Endodermal cell (in vitro differentiated cells): ENCODE data around the gene NBAS. TPM values are rescaled to one million over a fixed set of nuclear protein-coding genes. Genes with fewer than 3 reads are reported as not detected.
"Not testable (repeated sequence)": the region's sequence is repeated elsewhere in the genome, so short reads cannot be mapped to it uniquely, and the experiment has no call there.

Source experiments
- DNase-seq: peaks from one replicate; pipeline ENCODE4 v3.0.0-alpha.2; 2017
- H3K27ac ChIP-seq: 2 replicates; pipeline ENCODE4 v1.5.1; 2013; ENCODE audit warnings: mild to moderate bottlenecking, low read depth, low read length, moderate library complexity
- H3K27me3 ChIP-seq: 2 replicates; pipeline ENCODE4 v1.6.1; 2013; ENCODE audit warnings: mild to moderate bottlenecking, low read length, moderate library complexity; ENCODE audit not compliant: insufficient read depth, control insufficient read depth, poor library complexity, severe bottlenecking
- H3K36me3 ChIP-seq: 2 replicates; pipeline ENCODE4 v1.7.0; 2013; ENCODE audit warnings: mild to moderate bottlenecking, low read length, moderate library complexity; ENCODE audit not compliant: control insufficient read depth, insufficient read depth
- H3K4me1 ChIP-seq: one replicate; pipeline ENCODE4 v1.7.0; 2013; ENCODE audit warnings: low read length; ENCODE audit not compliant: control insufficient read depth, insufficient read depth
- H3K4me3 ChIP-seq: 2 replicates; pipeline ENCODE4 v1.5.1; 2013; ENCODE audit warnings: mild to moderate bottlenecking, low read length, moderate library complexity
- H3K9ac ChIP-seq: 2 replicates; pipeline ENCODE4 v1.6.1; 2013; ENCODE audit warnings: mild to moderate bottlenecking, low read length, moderate library complexity; ENCODE audit not compliant: poor library complexity, severe bottlenecking; ENCODE audit errors: extremely low read depth
- H3K9me3 ChIP-seq: 2 replicates; pipeline ENCODE4 v1.6.1; 2013; ENCODE audit warnings: mild to moderate bottlenecking, low read length, moderate library complexity; ENCODE audit not compliant: control insufficient read depth
- H3K27ac Mint-ChIP-seq: 2 replicates; pipeline ENCODE4 v1.8.0; 2020; ENCODE audit warnings: mixed read lengths
- H3K27me3 Mint-ChIP-seq: 2 replicates; pipeline ENCODE4 v1.8.0; 2021; ENCODE audit warnings: mild to moderate bottlenecking, mixed read lengths; ENCODE audit not compliant: insufficient read depth
- H3K36me3 Mint-ChIP-seq: 2 replicates; pipeline ENCODE4 v1.8.0; 2020; ENCODE audit warnings: low read depth, mixed read lengths
- H3K4me1 Mint-ChIP-seq: 2 replicates; pipeline ENCODE4 v1.8.0; 2020; ENCODE audit warnings: mixed read lengths
- H3K4me3 Mint-ChIP-seq: 2 replicates; pipeline ENCODE4 v1.8.0; 2020; ENCODE audit warnings: mild to moderate bottlenecking, moderate library complexity, mixed read lengths
- H3K9me3 Mint-ChIP-seq: 2 replicates; pipeline ENCODE4 v1.8.0; 2020; ENCODE audit warnings: mild to moderate bottlenecking, mixed read lengths
- WGBS, 2 experiments: methylation state at CpG; one replicate each; pipeline versions ENCODE4 v1.1.5 to v1.1.7; 2013; ENCODE audit warnings: missing lambda C conversion rate in 2 of 2, mixed read lengths in 1 of 2; ENCODE audit not compliant: insufficient coverage in 1 of 2, insufficient read length in 1 of 2; 5-methylcytosine and 5-hydroxymethylcytosine counted together
- total RNA-seq, 2 donors: library from RNA; stranded (reverse); fragmentation: NEBNext Ultra II Directional in 1 of 2; extraction: Animal tissue kit (Norgen Biotek cat#: 25700) in 1 of 2; gene quantifications; 2 replicates in 1 of 2; 3 replicates in 1 of 2; pipeline ENCODE4 v1.2.1, GENCODE V29; 2021
- TF ChIP-seq, protein P1 (sequence below): fragments of 200-600 bp; sonication (generic); conservative IDR thresholded peaks from 2 replicates; pipeline ENCODE4 v1.5.0; 2021; ENCODE audit warnings: antibody characterized with exemption, mild to moderate bottlenecking

Gene NBAS
- total RNA-seq, 2 donors from 2014 or later = 47.4 to 54.7 TPM

DNA sequence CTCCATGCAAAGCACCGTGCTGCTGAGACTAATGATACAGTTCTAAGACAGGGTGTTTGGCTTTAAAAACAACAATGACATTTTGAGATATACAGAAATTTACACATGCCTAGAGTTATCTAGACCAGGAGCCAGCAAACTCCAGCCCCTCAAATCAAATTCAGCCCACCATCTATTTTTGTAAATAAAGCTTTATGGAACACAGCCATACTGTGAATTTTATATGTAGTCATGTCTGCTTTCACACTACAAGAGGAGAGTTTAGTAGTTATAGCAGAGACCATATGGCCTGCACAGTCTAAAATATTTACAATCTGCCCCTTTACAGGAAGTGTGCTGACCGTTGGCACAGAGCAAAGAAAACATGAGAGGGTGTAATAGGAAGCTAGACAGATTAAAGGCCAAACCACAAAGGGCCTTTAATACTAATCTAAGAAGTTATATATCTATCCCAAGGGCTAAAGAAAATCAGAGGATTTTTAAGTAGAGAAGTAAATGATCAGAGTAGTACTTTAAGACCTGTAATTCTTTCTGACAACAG is 39.4 kb downstream of the NBAS start:
- Mint-ChIP-seq H3K9me3 (no peaks in the 10 kb centered on the region), H3K4me3 (no peak overlapping the region), H3K36me3 (peaks cover 22% of the 10 kb centered on the region), H3K4me1 (peaks cover 5% of the 10 kb centered on the region), H3K27ac (no peak overlapping the region), H3K27me3 (no peaks in the 10 kb centered on the region)
- no peak overlapping the region for H3K9ac ChIP-seq
- TF ChIP-seq, protein P1, sequence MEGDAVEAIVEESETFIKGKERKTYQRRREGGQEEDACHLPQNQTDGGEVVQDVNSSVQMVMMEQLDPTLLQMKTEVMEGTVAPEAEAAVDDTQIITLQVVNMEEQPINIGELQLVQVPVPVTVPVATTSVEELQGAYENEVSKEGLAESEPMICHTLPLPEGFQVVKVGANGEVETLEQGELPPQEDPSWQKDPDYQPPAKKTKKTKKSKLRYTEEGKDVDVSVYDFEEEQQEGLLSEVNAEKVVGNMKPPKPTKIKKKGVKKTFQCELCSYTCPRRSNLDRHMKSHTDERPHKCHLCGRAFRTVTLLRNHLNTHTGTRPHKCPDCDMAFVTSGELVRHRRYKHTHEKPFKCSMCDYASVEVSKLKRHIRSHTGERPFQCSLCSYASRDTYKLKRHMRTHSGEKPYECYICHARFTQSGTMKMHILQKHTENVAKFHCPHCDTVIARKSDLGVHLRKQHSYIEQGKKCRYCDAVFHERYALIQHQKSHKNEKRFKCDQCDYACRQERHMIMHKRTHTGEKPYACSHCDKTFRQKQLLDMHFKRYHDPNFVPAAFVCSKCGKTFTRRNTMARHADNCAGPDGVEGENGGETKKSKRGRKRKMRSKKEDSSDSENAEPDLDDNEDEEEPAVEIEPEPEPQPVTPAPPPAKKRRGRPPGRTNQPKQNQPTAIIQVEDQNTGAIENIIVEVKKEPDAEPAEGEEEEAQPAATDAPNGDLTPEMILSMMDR = no peak
- no peaks in the 10 kb centered on the region for H3K4me1 ChIP-seq
- H3K27ac ChIP-seq = no peak overlapping the region
- H3K9me3 ChIP-seq = no peaks in the 10 kb centered on the region
- H3K36me3 ChIP-seq = peaks cover 11% of the 10 kb centered on the region
- no peak for DNase-seq
- no peak overlapping the region for H3K4me3 ChIP-seq
- H3K27me3 ChIP-seq = no peaks in the 10 kb centered on the region
- WGBS, 2 experiments = 92% methylated on average over 2 of the region's 2 CpGs; no CpG with 5 or more reads in 1 of the 2 experiments

DNA sequence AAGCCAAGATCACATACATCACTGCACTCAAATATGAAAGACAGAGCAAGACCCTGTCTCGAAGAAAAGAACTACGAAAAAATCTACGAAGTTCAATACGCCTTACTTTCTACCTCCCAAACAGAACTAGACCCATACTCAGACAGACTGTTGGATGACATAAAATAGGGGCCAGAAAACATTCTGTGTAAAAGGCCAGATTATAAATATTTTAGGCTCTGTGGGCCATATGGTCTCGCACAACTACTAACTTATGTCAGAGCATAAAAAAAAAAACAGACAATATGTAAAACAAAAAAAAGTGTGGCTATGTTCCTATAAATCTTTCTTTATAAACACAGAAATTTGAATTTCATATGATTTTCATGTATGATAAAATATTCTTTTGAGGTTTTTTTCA is 40.8 kb downstream of the NBAS start:
- no peaks in the 10 kb centered on the region for H3K9me3 ChIP-seq
- H3K36me3 Mint-ChIP-seq = peaks cover 21% of the 10 kb centered on the region
- DNase-seq = no peak
- no peaks in the 10 kb centered on the region for H3K4me1 ChIP-seq
- no peak overlapping the region for H3K9ac ChIP-seq
- H3K36me3 ChIP-seq = peaks cover 11% of the 10 kb centered on the region
- no peak overlapping the region for H3K4me3 Mint-ChIP-seq
- TF ChIP-seq, protein P1 = no peak
- WGBS, 2 experiments = 97 to 100% methylated on average over 4 to 5 of the region's 5 CpGs
- H3K9me3 Mint-ChIP-seq = no peaks in the 10 kb centered on the region
- no peak overlapping the region for H3K4me3 ChIP-seq
- H3K27ac Mint-ChIP-seq = no peak overlapping the region
- no peak overlapping the region for H3K27ac ChIP-seq
- no peaks in the 10 kb centered on the region for H3K27me3 ChIP-seq
- H3K4me1 Mint-ChIP-seq = no peaks in the 10 kb centered on the region
- no peaks in the 10 kb centered on the region for H3K27me3 Mint-ChIP-seq

DNA sequence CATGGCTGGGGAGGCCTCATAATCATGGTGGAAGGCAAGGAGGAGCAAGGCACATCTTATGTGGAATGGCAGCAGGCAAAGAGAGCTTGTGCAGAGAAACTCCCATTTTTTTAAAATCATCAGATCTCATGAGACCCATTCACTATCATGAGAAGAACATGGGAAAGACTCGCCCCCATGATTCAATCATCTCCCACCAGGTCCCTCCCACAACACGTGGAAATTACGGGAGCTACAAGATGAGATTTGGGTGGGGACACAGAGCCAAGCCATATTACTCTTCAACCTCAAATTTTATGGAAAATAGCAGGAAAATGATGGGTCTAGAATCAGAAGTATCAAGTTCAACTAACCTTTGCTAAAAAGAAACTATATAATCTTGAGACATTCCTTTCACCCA is 42.4 kb downstream of the NBAS start:
- H3K27me3 Mint-ChIP-seq, H3K9me3 ChIP-seq, H3K27ac Mint-ChIP-seq, H3K4me1 Mint-ChIP-seq, H3K9me3 Mint-ChIP-seq, H3K9ac ChIP-seq, H3K4me3 Mint-ChIP-seq, H3K27ac ChIP-seq, H3K36me3 ChIP-seq, H3K4me3 ChIP-seq, H3K27me3 ChIP-seq, H3K4me1 ChIP-seq, DNase-seq: not testable (repeated sequence)
- H3K36me3 Mint-ChIP-seq = peaks cover 19% of the 10 kb centered on the region
- WGBS, 2 experiments = 98 to 100% methylated on average over 3 of the region's 3 CpGs

DNA sequence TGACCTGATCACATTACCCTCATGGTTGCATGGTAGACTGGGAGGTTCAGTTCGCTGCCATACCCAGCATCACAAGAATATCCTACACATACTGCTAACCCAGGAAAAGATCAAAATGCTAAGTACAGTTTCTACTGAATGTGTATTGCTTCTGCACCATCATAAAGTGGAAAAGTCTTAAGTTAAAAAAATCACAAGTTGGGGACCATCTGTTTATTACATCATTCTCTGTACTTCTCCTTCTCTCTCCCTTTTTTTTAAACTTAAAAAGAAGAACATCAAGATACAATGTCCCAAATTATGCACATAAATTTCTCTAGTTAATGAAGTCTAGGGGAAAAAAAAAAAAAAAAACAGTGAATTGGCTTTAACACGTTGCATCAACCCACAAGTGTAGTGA is 43.3 kb downstream of the NBAS start:
- Histone ChIP-seq H3K4me1 (no peaks in the 10 kb centered on the region), H3K9me3 (no peaks in the 10 kb centered on the region), H3K9ac (no peak overlapping the region), H3K4me3 (no peak overlapping the region), H3K27me3 (no peaks in the 10 kb centered on the region), H3K36me3 (peaks cover 4% of the 10 kb centered on the region), H3K27ac (no peak overlapping the region)
- H3K27ac Mint-ChIP-seq = no peak overlapping the region
- H3K27me3 Mint-ChIP-seq = no peaks in the 10 kb centered on the region
- H3K4me3 Mint-ChIP-seq = no peak overlapping the region
- TF ChIP-seq, protein P1 = no peak
- peaks cover 23% of the 10 kb centered on the region for H3K36me3 Mint-ChIP-seq
- 100% methylated on average over 2 of the region's 2 CpGs; no CpG with 5 or more reads in 1 of the 2 experiments for WGBS, 2 experiments
- no peaks in the 10 kb centered on the region for H3K9me3 Mint-ChIP-seq
- no peak for DNase-seq
- H3K4me1 Mint-ChIP-seq = no peaks in the 10 kb centered on the region
